Measurements from ENCODE around the gene MICAL2. TPM values are rescaled to one million over a fixed set of nuclear protein-coding genes. Genes with fewer than 3 reads are reported as not detected.

MICAL2 gene
- total and polyA plus RNA-seq, 2 of the 13 experiments (the other 11 are each of a cell fraction or from before 2014, with no cell fraction given) = 0.78 to 1.1 TPM

GRCh38 chr11:12182302-12182675 is 71.9 kb downstream of the MICAL2 start:
- Histone ChIP-seq H3K4me1 (ENCODE audit: insufficient read depth, low read length) (0 out of 2 replicates have a peak, but pooled peaks cover 7% of the 10 kb centered on the region), H2AFZ (ENCODE audit: low read length) (no peak overlapping the region), H4K20me1 (ENCODE audit: insufficient read depth, low read length) (no peaks in the 10 kb centered on the region), H3K27me3 (ENCODE audit: control insufficient read depth in 1 of 2, insufficient read depth in 2 of 2, low read length in 2 of 2) (no peaks in the 10 kb centered on the region), H3K4me2 (ENCODE audit: low read depth, low read length) (no peak overlapping the region), H3K27ac (ENCODE audit: extremely low read length, insufficient read depth, low read length) (no peak overlapping the region), H3K36me3 (replicated peaks in 1 of 2; ENCODE audit: control insufficient read depth in 1 of 2, insufficient read depth in 2 of 2, low read length in 2 of 2) (no peaks in the 10 kb centered on the region), H3K79me2 (ENCODE audit: insufficient read depth, low read length) (no peaks in the 10 kb centered on the region), H3K9me3 (ENCODE audit: low read length) (no peaks in the 10 kb centered on the region), H3K9ac (ENCODE audit: insufficient read depth, low read depth, low read length) (no peak overlapping the region), H3K4me3 (replicated peaks in 1 of 3; ENCODE audit: insufficient read depth in 1 of 3, low read depth in 2 of 3, low read length in 3 of 3) (no peak overlapping the region)
- no peak for FAIRE-seq
- no peak for ATAC-seq
- in situ Hi-C loops (cut with HindIII; ENCODE audit: extremely low pct_ligation_motif_present, low pct_unique_long_range_greater_than_20kb) = no loop called here
- 77% methylated on average over 8 of the region's 8 CpGs for WGBS (ENCODE audit: low lambda C conversion rate)
- ChIA-PET POLR2A (no interaction called here), CTCF (ENCODE audit: low intra/inter-chr PET ratio, low total read pairs) (no interaction called here)
- no TSS peak for BruUV-seq (replicated peaks)
- intact Hi-C loops (cut with micrococcal nuclease; ENCODE audit: unreplicated experiment) = no loop called here
- no peak for DNase-seq (ENCODE audit: low spot score)
- no peak for TF ChIP-seq HDAC1 (CRISPR knock-in tag; IDR thresholded peaks at IDR 0.05)
- no peak for TF ChIP-seq HBP1 (CRISPR knock-in tag; IDR thresholded peaks at IDR 0.05; ENCODE audit: low read depth)
- TF ChIP-seq ZNF34 (CRISPR knock-in tag; IDR thresholded peaks at IDR 0.05; ENCODE audit: borderline replicate concordance) = no peak
- TF ChIP-seq TRAFD1 (CRISPR knock-in tag; IDR thresholded peaks at IDR 0.05; ENCODE audit: borderline replicate concordance) = no peak
- TF ChIP-seq RELA (CRISPR knock-in tag; IDR thresholded peaks at IDR 0.05) = no peak
- no peak for TF ChIP-seq ELF3 (CRISPR knock-in tag; IDR thresholded peaks at IDR 0.05)
- no peak for TF ChIP-seq ZNF205 (CRISPR knock-in tag; IDR thresholded peaks at IDR 0.05)
- TF ChIP-seq PCBP1 (IDR thresholded peaks at IDR 0.05; ENCODE audit: borderline replicate concordance, low read depth, low read length) = no peak
- no peak for TF ChIP-seq PAXIP1 (CRISPR knock-in tag; conservative IDR thresholded peaks at IDR 0.05)
- TF ChIP-seq ZNF607 (CRISPR knock-in tag; IDR thresholded peaks at IDR 0.05; ENCODE audit: borderline replicate concordance) = no peak
- TF ChIP-seq ZBTB4 (CRISPR knock-in tag; IDR thresholded peaks at IDR 0.05; ENCODE audit: borderline replicate concordance) = no peak
- no peak for TF ChIP-seq ZNF768 (CRISPR knock-in tag; IDR thresholded peaks at IDR 0.05)
- TF ChIP-seq HHEX (CRISPR knock-in tag; IDR thresholded peaks at IDR 0.05) = no peak
- no peak for TF ChIP-seq POGZ (CRISPR knock-in tag; IDR thresholded peaks at IDR 0.05)
- TF ChIP-seq ZNF180 (CRISPR knock-in tag; IDR thresholded peaks at IDR 0.05; ENCODE audit: borderline replicate concordance, low read depth) = no peak
- no peak for TF ChIP-seq MTF2 (CRISPR knock-in tag; IDR thresholded peaks at IDR 0.05; ENCODE audit: borderline replicate concordance)
- no peak for TF ChIP-seq KAT8 (CRISPR knock-in tag; IDR thresholded peaks at IDR 0.05)
